ENCODE results near the gene TRIM58. TPM values are rescaled to one million over a fixed set of nuclear protein-coding genes. Genes with fewer than 3 reads are reported as not detected.

TRIM58 gene
- total RNA-seq, 1 experiment from 2014 or later = 1.7 TPM

GRCh38 chr1:247905910-247906503 is 49.0 kb downstream of the TRIM58 start:
- Histone ChIP-seq H3K27me3 (ENCODE audit: insufficient read depth, low read length) (no peaks in the 10 kb centered on the region), H3K18ac (ENCODE audit: insufficient read length, low read depth, low read length) (no peak overlapping the region), H3K14ac (ENCODE audit: insufficient read depth, low read length) (no peak overlapping the region), H3K23ac (ENCODE audit: insufficient read length, low read depth, low read length) (no peak overlapping the region), H3K79me2 (ENCODE audit: insufficient read depth, low read length) (no peaks in the 10 kb centered on the region), H3T11ph (ENCODE audit: low read length) (no peak overlapping the region), H2BK120ac (ENCODE audit: low read depth, low read length, poor library complexity, severe bottlenecking) (no peak overlapping the region), H3K4me1 (ENCODE audit: insufficient read depth, low read length) (no peaks in the 10 kb centered on the region; the same call in 1 of the 2 replicates), H2BK20ac (ENCODE audit: low read depth, low read length, poor library complexity, severe bottlenecking) (no peak overlapping the region), H4K20me1 (ENCODE audit: control insufficient read depth, insufficient read depth, insufficient read length) (no peaks in the 10 kb centered on the region), H2AK5ac (ENCODE audit: insufficient read length, low read length) (no peak overlapping the region), H3K23me2 (ENCODE audit: insufficient read length, low read depth, low read length, poor library complexity, severe bottlenecking) (no peaks in the 10 kb centered on the region), H2BK12ac (ENCODE audit: insufficient read length, low read depth, low read length) (no peak overlapping the region), H3K9ac (ENCODE audit: extremely low read depth, insufficient read length, low read length) (no peak overlapping the region), H4K5ac (ENCODE audit: insufficient read length, low read depth, low read length) (no peak overlapping the region), H3K9me3 (ENCODE audit: control insufficient read depth, low read depth, low read length) (no peaks in the 10 kb centered on the region), H2AFZ (ENCODE audit: low read length) (no peak overlapping the region), H3K4ac (ENCODE audit: low read depth, low read length) (no peak overlapping the region), H3K27ac (ENCODE audit: insufficient read length, low read depth, low read length) (no peak overlapping the region), H3K56ac (ENCODE audit: insufficient read length, low read depth, low read length) (no peak overlapping the region), H3K4me2 (ENCODE audit: insufficient read depth, insufficient read length, low read length) (no peak overlapping the region), H2BK15ac (ENCODE audit: low read depth, low read length) (no peak overlapping the region), H4K91ac (ENCODE audit: insufficient read length, low read depth, low read length) (no peak overlapping the region), H4K8ac (replicated peaks; ENCODE audit: insufficient read length, low read depth, low read length) (no peak overlapping the region), H2BK5ac (ENCODE audit: insufficient read length, low read length) (no peak overlapping the region), H3K79me1 (ENCODE audit: insufficient read depth, low read depth, low read length, poor library complexity, severe bottlenecking) (no peaks in the 10 kb centered on the region)
- H3K27me3 Mint-ChIP-seq (ENCODE audit: low read depth) = no peaks in the 10 kb centered on the region; the same call in 1 of the 2 replicates
- TF ChIP-seq CTCF (conservative IDR thresholded peaks at IDR 0.05) = no peak
- peaks cover 12 to 43% (median 15%) of the 10 kb centered on the region in 3 experiments for H3K36me3 Mint-ChIP-seq (ENCODE audit: insufficient read depth in 1 of 3, low read depth in 3 of 3)
- no CpG with 5 or more reads among the region's 9 CpGs for WGBS (ENCODE audit: extremely low coverage, insufficient read length, low lambda C conversion rate)
- DNase-seq = no peak
- H3K4me3 Mint-ChIP-seq = no peak overlapping the region
- peaks cover 20 to 22% of the 10 kb centered on the region in 2 experiments for H3K4me1 Mint-ChIP-seq
- peaks cover 75 to 84% of the 10 kb centered on the region in 2 experiments for H3K9me3 Mint-ChIP-seq
- peak overlapping the region in 1 of 3 experiments; percentile 88; a peak in 1 of 7 replicates for H3K27ac Mint-ChIP-seq

Data from H9 (cell line).